HG02970 (cell line): ENCODE data around the gene ARMH3.

Experiments used
- ATAC-seq: cut with Tn5 transposase; IDR thresholded peaks from one replicate; pipeline ENCODE4 v1.9.1; 2021; ENCODE audit warnings: mild to moderate bottlenecking, moderate library complexity, moderate number of reproducible peaks; ENCODE audit not compliant: unreplicated experiment, low FRiP score

The ARMH3 gene

GRCh38 chr10:101879456-101880231 is 176.3 kb downstream of the ARMH3 start:
- no peak for ATAC-seq

- no peak for ATAC-seq
Observed at GRCh38 chr10:101878869-101879268, 177.1 kb downstream of the ARMH3 start.

GRCh38 chr10:101875068-101875688 is 180.8 kb downstream of the ARMH3 start:
- ATAC-seq, result no peak

- no peak for ATAC-seq
Observed at GRCh38 chr10:101874252-101874651, 181.7 kb downstream of the ARMH3 start.

GRCh38 chr10:101867931-101868330 is 188.0 kb downstream of the ARMH3 start:
- ATAC-seq, result no peak

GRCh38 chr10:101859530-101859929 is 196.4 kb downstream of the ARMH3 start:
- ATAC-seq, result no peak

- no peak for ATAC-seq
Observed at GRCh38 chr10:101858723-101859500, 197.1 kb downstream of the ARMH3 start.

GRCh38 chr10:101857802-101858476 is 198.0 kb downstream of the ARMH3 start:
- no peak for ATAC-seq

GRCh38 chr10:101856626-101857025 is 199.3 kb downstream of the ARMH3 start:
- ATAC-seq, result no peak

- ATAC-seq, result no peak
Observed at GRCh38 chr10:101851411-101852116, 204.4 kb downstream of the ARMH3 start.

- no peak for ATAC-seq
Observed at GRCh38 chr10:101850749-101851148, 205.2 kb downstream of the ARMH3 start.

GRCh38 chr10:101848894-101849351 is 207.1 kb downstream of the ARMH3 start:
- ATAC-seq, result no peak

- no peak for ATAC-seq
Observed at GRCh38 chr10:101848408-101848807, 207.6 kb downstream of the ARMH3 start.

GRCh38 chr10:101845893-101846292 is 210.1 kb downstream of the ARMH3 start:
- ATAC-seq, result no peak

GRCh38 chr10:101843032-101844021 is 212.6 kb downstream of the ARMH3 start, which contains the start of gene KCNIP2:
TSS of gene KCNIP2 (minus strand) at chr10:101843800. CDS start at chr10:101843568, 232 bp downstream.
- ATAC-seq, result no peak

- no peak for ATAC-seq
Observed at GRCh38 chr10:101841826-101842225, 214.1 kb downstream of the ARMH3 start.

- peak; percentile 44 for ATAC-seq
Observed at GRCh38 chr10:101840741-101841453, 215.1 kb downstream of the ARMH3 start.

- ATAC-seq, result no peak
Observed at GRCh38 chr10:101840102-101840684, 215.8 kb downstream of the ARMH3 start.
